Testis (tissue), 2 donors: ENCODE results near the gene SLC7A5.

Experiments
- POLR2A ChIP-seq: fragments of 450-650 bp; IDR thresholded peaks from one replicate; pipeline ENCODE4 v1.6.1; 2017; ENCODE audit warnings: antibody characterized with exemption, mild to moderate bottlenecking, moderate library complexity
- TF ChIP-seq, protein P1 (sequence below), 3 experiments: fragments of 450-650 bp in 2 of 3; fragments of 200-600 bp in 1 of 3; sonication (generic) in 1 of 3; IDR thresholded peaks; one replicate each; pipeline ENCODE4 v1.5.1; 2016 to 2019; ENCODE audit warnings: antibody characterized with exemption in 3 of 3, mild to moderate bottlenecking in 2 of 3, moderate library complexity in 1 of 3

DNA sequence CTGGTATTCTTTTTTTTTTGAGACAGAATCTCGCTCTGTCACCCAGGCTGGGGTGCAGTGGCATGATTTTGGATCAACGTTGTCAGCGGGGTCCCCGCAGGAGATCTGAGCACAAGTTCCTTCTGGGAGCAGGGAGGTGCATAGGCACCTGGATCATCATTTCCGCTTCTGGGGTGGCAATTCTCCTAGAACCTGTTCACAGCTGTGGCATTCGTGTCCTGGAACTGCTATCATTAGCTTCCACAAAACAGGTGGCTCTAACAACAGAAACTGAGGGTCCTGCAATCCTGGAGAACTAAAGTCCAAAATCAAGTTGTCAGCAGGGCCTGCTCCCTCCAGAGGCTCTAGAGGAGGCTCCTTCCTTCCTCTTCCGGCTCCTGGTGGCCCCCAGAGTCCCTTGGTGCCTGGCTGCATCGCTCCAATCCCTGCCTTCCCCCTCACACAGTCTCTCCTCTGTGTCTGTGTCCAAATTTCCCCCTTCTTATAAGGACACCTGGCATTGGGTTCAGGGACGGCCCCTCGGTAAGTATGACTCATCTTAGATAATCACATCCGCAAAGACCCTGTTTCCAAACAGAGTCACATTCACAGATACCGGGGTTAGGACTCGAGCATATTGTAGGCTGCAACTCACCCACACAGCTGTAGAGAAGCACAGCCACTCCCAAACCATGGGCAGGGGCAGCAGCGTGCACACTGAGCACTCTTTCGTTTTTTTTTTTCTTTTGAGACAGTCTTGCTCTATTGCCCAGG is 60.0 kb downstream of the SLC7A5 start:
- TF ChIP-seq, protein P1, sequence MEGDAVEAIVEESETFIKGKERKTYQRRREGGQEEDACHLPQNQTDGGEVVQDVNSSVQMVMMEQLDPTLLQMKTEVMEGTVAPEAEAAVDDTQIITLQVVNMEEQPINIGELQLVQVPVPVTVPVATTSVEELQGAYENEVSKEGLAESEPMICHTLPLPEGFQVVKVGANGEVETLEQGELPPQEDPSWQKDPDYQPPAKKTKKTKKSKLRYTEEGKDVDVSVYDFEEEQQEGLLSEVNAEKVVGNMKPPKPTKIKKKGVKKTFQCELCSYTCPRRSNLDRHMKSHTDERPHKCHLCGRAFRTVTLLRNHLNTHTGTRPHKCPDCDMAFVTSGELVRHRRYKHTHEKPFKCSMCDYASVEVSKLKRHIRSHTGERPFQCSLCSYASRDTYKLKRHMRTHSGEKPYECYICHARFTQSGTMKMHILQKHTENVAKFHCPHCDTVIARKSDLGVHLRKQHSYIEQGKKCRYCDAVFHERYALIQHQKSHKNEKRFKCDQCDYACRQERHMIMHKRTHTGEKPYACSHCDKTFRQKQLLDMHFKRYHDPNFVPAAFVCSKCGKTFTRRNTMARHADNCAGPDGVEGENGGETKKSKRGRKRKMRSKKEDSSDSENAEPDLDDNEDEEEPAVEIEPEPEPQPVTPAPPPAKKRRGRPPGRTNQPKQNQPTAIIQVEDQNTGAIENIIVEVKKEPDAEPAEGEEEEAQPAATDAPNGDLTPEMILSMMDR (IDR thresholded peaks at IDR 0.05): no peak
- TF ChIP-seq POLR2A: no peak
